Activated naive CD4-positive, alpha-beta T cell treated with Interleukin-2 at 50 U/mL for 16 hours (primary cell): ENCODE results near the gene COA8.

Experiments used
- DNase-seq: peaks from one replicate; pipeline ENCODE4 v3.0.0-alpha.2; 2020

COA8 gene

DNA sequence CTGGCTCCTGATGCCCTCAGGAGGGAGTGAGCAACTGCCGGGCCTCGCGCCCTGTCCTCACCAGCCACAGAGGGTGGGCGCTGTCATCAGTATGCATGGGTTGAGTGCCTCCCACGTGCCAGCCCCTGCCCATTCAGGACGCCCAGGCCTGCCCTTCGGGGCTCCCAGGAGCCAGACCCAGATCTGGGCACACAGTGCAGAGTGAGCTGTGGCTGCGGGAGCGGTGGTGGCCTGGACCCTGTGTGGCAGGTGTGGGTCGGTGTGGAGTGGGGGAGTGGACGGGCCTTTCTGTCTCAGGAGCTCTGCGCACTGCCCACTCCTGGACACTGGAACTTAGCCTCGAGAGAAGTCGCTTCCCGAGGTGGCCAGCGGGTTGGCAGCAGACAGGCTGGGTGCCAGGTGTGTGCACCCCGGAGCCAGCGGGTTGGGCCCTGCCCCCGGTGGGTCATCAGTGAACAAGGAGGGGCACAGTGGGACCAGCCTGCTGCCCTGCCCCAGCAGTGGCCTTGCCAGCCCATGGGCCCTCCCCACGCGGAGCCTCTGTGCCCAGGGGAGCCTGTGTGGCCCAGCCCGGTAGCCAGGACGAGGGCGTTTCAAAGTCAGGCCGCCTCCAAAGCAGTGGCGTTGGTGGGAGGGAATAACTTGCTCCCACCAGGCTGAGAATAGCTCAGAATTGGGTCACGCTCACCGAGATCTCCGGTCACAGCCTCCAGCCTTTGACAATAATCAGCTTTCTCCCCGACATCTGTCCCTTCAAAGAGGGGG lies 24.3 kb upstream of the COA8 start:
- DNase-seq: no peak

DNA sequence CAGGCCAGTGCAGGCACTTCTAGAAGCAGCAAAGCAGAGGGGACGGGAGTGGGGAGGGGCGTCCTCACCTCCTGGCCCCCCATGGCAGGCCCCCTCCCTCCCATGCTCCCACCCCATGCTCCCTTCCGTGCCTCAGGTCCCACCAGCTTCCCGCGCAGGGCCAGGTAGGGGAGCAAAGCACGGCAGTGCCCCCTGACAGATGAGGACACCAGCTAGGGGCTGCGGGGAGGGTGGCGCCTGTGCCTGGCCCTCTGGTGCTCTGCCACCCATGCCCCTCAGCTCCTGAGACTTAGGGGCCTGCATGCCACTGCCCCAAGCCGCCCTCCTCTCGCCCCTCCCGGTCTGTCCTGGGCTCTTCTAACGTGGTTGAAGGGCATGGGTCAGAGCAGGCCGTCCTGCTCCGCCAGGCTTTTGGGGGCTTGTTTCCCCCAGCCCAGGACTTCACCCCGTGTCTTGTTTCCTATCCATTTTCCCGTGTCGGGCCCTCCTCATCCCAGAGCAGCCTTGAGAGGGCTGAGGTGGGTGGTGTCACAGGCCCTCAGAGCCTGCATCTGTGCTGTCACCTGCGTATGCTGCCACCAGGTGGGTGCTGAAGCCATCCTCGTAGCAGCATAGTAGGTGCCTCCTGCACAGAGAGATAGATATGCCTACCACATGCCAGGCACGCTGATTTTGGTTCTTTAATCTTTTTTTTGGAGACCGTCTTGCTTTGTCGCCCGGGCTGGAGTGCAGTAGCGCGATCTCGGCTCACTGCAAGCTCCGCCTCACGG lies 23.5 kb upstream of the COA8 start:
- no peak for DNase-seq

DNA sequence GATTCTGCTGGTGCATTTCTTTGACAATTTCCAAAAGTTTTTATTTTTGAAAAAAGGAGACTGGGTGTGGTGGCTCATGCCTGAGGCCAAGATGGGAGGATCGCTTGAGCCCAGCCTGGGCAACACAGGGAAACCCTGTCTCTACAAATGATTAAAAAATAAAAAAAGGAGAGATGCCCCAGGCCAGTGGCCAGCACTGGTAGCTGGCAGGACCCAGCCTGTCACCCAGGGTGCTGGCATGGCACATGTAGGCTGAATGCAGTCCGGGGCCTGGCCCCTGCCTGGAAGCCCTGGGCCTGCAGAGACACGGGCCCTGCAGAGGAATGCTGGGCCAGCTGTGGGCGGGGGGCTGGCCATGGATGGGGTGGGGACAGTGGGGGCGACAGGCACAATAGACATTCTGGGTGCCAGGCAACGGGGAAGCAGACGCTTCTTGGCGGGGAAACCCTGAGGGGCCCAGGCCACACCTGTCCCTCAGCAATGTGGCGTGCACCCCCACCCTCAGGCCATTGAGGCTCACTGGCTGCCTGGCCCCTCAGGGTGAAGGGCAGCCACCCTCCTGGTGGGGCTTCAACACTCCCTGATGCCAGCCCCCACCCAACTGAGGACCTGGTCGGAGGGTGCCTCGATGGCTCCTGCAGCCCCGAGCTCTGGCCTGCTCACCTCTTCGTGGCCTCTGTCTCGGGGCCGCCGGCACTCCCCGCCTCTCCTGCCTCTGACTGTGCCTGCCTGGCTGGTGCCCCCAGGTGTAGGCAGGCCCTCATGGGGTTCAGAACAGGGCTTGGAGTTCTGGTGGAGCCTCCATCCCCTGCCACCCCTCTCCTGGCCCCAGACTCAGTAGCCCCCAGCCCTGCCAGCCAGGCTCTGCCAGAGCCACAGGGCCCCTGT lies 21.7 kb upstream of the COA8 start:
- no peak for DNase-seq

DNA sequence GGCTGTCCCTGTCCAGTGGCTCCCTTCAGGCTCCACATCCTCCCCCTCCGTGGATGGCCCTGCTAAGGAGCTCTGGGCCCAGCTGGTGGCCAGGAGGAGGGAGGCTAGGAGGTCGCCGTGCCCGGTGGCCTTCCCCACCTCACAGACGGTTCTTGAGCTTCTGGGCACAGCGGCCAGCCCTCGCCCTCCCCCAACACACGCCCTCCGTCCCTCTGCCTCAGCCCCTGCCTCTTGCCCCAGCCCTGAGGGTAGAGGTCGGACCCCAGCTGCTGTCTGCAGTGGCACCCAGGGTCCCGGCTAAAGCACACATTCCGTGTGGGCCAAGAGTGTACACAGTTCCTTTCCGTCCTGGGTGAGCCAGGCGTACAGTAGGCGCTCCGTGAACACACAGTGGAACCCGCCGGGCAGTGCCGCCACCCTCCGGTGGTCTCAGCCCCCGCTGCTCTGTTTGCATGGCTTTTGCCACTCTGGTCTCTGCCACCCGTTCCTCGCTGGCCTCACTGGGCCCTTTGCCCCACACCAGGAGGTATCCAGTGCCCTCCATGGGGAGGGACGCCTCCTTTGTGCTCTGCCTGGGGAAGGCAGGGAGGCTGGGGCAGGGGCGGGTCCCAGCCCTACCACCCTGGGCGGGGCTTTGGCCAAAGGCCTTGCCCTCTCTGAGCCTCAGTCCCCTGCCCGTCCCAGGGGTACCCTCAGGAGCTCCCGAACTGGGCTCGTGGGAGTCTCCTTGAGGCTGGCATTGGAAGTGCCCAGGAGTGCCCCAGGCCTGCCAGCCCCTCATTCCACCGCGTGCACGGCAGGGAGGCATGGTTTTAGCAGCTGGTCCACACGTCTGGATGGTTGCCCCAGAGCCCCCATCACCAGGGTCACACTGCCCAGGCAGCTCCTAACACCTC lies 20.8 kb upstream of the COA8 start:
- DNase-seq: no peak

DNA sequence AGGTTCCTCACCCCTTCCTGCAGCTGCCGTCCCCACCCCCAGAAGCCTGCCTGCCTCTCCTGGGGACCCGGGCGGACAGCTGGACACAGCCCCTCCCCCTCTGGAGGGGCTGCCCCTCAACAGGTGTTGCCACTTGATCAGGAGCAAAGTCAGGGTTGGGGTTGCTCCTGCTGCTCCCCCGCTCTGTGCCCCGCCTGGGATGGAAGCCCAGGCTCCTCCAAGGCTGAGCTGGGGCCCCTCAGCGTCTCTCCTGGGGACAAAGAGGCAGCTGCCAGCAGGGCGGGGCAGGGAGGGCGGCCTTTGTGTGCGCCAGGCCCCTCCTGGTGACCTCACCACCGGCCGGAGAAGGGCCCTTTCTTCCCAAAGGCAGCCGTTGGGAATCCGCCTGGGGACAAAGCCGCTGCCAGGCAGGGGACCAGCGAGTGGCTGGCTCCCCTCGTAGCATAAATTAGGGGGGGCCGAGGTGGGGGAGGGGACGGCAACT lies 20.1 kb upstream of the COA8 start:
- no peak for DNase-seq

DNA sequence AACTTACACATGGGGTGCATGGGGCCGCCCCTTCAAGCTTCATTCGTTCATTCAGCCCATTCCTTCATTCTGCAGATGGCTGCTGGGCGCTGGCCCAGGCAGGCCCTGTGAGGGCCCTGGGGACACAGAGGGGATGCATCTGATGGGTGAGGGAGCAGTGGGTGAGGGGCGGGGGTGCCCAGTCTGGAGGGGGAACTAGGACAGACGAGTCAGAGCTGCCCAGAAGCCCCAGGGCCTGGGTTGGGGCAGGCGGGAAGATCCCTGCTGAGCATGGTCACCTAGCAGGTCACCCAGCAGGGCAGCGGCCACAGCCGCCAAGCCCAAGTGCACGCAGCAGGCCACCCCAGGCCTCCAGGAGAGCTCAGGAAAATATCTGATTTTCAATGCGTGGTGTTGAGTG lies 19.6 kb upstream of the COA8 start:
- DNase-seq: no peak

DNA sequence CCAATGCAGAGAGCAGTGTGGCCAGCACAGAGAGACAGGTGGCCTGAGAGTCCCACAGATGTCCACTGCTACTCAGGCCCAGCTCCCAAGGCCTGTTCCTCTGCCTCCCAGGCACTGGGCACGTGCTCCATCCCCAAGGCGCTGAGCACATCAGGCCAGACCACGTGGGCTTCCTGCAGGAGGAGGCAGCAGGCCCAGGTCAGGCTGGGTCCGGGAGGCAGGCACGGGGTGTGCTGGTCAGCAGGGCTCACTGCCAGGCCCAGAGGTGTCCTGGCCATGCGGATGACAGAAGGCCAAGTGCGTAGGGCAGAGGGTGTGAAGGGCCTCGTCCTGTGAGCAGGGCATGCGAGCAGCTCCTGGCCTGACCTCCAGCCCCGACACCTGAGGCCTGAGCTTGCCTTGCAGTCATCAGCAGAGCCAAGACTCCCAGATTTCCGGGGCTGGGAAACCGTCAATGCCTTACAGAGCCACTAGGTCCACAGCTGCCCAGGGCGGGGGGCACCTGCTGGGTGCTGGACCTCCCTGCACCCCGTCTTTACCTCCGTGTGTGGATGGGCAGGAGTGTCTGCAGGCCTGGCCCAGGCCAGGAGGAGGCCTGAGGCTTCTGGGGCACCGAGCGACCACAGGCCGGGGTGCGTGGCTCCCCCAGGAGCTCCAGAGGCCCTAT lies 18.9 kb upstream of the COA8 start:
- DNase-seq: no peak

DNA sequence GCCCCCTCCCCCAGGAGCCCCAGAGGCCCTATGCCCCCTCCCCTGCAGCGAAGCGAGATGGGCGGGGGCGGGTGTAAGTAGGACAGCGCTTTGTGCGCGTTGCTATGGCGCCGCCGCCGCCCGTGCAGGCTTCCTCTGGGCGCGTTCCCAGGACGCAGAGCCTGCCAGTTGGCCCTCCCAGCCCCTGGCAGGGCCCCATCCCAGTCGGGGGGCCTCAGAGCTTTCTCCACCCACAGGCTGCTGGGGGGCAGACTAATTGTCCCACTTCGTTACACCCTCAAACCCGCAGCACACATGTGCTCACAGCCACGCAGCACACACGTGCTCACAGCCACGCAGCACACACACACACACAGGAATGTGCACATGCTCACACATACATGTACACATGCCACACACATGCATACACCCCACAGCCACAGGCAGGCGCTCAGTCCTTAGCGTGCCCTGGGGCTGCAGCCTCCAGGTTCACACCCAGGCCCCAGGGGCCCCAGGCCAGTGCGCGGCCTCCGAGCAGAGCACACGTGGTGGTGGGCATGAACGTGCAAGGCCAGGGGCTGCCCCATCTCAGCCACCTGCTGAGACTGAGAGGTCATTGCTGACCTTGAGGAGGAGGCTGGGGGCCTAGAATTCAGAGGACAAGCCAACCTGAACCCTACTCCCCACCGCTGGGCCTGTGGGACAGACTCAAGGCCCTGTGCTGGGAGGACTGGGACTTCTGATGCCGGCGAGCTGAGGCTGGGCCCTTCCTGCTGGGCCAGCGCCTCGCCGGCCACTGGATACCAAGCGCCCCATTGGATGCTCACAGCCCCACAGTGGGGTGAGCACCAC lies 18.2 kb upstream of the COA8 start:
- no peak for DNase-seq

DNA sequence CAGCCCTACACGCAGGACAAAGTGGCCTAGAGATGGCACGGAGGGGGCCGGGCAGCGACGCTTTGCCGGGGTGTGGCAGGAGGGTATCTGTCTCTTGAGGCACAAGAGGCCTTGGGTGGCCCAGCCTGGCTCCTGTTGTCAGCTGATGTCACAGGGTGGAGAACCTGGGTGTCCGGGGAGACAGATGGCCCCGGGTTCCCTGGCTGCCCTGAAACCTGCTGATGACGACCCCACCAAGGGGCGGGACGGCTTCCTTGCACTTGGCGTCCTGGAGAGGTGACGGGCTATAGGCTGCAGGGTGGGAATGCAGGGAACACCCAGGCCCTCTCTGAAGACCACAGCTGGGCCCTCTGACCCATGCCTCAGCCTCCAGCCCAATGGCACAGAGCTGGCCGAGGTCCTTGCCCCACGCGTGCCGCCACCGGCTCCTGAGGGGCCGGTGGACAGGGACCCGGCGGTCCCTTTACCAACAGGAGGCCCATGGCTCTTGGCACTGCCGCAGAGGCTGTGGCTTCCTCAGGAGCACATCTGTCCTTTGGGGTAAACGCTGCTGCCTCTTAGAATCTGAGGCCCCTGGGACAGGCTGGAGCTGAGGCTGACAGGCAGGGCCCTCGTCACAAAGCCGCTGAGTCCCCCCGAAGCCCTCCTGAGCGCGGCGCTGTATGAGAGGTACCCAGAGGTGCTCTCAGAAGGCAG lies 17.4 kb upstream of the COA8 start:
- DNase-seq: no peak

DNA sequence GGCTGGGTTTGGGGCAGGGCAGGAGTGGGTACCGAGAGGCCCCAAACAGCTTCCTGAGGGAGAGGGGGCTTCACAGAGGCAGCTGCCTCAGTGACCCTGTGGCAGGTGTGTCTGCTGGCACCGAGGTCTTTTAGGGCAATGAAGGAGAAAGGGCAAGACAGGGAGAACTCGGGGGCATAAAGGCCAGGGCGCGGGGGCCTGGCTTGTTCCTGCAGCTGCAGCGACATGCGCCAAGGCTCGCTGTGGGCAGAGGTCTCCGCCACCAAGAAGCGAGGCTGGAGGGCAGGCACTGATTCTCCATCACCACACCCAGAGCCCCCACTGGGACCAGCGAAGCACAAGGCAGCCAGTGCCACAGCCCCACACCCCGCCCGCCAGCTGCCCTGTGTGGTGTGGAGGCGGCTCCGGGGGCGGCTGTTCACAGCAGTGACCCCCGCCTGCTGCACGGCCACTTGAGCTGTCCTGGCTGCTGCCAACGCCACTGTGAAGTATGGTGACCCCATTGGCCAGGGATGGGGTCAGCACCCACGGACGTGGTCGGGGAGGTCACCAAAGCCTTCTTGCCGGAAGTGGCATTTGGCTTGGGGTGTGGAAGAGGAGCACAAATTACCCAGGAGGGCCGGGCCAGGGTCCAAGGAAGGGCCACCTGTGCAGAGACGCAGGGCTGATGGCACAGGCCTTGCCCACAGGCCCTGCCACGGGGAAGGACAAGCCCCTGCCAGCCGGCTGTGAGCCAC lies 16.7 kb upstream of the COA8 start:
- DNase-seq: no peak

DNA sequence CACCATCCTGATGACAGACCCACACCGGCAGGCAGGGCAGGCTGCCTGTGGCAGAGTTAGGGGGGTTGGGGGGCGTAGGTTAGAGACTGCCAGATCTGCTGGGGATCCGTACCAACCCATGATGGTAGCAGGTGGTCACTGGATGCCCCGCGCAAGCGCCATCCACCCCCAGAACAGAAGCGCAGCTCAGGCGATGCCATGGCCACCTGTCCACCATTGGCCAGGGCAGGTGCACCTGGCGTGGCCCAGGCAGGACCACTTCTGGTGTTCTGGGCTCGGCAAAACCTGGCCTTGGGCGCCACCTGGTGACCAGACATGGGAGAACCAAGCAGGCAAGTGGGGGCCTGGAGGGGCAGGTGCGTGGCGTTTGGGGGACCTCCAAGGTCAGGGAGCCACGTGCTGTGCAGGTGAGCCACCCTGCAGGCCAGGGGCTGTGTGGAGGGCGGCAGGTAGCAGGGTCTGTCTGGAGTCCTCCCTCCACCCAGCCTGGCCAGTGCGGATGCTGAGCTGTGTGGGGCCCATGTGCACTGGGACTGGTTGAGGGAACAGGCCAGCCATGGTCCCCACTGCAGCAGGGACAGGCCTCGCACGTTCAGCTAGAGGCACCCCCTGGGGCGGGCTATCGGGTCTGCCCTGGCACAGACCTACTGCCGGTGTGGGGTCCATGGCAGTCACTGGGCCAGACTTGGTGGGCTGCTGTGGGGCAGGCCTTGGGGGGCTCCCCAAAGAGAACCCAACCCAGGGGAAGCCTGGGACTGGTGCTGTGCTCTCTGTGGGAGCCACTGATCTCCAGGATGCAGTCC lies 15.9 kb upstream of the COA8 start:
- peak; percentile 79 for DNase-seq

DNA sequence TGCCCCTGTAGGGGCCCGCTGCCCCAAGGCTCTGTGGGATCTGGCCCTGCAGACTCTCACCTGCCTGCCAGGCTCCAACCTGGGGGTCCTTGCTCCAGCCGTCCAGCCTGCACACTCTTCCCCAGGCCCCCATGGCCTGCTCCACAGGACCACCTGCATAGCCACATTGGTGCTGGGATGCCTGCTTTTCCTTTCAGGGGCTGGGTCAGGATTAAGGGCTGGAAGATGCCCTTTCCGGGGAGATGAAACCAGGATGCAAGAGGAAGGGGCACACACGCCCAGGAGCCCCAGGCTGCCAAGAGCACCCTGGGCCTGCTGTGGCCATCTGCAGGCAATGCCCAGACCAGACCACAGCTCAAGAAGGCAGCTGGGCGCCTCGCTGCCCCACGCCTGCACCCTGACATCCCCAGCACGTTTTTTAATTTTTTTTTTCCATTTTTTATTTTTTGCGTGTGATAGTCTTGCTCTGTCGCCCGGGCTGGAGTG lies 15.3 kb upstream of the COA8 start:
- DNase-seq: no peak

DNA sequence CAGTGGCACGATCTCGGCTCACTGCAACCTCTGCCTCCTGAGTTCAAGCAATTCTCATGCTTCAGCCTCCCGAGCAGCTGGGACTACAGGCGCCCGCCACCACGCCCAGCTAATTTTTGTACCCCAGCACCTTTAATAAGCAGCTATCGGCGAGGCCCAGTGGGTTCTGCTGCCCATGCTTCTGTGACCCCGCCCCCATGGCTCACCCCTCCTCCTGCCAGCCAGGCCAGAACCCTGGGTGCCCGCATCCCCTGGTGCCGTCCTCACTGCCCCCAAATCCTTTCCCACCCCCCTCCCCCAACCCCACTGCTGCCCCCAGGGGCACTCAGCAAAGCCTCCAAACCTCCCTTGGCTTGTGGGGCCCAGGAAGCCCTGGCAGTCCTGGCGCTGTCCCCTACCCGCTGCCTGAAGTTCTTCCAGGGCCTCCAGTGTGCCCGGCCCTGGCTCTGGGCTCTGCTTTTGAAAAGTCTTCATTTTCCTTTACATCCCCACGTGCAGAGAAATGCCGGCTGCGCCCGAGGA lies 14.8 kb upstream of the COA8 start:
- no peak for DNase-seq

DNA sequence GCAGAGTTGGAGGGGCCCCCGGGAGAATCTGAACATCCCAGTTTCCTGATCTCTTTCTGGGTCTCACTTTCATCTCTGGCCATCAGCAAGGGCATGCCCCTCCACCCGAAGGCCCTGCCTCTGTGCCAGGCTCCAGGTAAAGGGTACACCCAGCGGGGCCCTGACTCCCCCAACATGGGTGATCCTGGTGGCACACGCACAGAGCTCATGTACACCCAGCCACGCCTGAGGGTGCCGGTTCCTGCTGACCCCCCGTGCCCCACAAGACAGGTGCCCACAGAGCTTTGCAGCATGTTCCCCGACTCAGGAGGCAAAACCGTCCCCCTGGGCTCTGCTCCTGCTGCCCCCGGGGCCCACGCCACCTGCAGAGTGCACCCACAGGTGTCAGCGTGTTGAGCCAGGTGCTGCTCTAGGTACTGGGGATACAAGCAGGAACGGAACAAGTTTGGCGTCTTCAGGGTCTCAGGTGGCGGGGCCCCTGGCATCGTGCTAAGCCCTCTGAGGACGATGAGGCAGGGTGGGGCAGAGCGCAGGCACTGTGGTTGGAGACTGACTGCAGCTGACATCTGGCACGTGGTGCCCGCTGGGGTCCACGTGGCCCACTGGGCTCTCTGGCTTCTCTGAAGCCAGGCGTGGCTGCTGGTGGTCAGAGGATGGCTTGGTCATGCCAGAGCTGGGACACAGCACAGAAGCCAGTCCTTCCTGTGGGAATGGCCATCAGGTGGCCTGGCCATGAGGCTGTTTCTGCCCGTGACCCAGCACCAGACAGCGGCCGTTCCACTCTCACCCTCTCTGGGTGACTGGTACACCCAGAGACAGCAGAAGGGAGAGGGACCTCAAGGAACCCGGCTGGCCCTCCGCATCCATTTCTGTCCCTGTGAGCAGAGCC lies 14.1 kb upstream of the COA8 start:
- DNase-seq: no peak

DNA sequence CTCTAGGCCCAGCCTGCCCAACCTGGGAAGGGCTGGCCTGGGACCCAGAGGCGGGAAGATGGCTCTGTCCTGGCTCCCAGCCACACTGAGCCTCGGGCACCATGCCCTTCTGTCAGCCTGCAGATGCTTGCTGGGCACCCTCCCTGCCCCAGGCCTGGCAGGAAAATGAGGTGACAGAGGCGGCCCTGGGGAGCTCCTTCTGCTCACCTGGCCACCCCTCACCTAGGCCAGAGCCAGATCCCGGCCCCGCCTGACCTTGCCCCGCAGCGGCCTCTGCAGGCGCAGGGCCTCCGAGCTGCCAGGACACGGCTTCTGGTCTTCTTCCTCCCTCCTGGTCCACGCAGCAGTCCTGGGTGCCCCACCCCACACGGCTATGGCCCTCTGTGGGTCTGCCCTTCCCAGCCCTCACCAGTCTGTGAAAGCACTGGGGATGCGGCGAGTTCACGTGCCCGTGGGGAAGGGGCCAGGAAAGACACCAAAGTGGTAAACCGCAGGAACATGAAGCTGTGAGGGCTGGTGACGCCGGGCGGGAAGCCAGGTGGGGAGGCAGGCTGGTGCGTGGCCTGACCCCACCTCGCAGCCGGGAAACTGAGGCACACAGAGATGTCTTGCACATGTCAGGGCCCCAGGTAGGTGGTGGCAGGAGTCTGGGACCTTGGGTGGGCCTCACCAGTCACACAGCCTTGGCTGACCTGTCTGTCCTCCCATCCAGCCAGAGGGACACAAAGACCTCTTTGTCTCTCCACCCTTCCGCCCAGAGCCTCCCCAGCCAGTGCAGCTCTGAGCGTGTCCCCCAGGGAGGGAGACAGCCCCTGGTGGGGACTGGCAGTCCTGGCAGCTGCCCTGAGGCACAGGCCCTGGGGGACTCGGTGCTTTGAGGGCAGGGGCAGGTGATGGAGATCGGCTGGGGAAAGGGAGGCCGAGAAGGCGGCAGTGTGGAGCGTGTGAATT lies 13.1 kb upstream of the COA8 start:
- DNase-seq: no peak
